Upper lobe of right lung (tissue), 1 donor: ENCODE measurements around the gene CLMN. TPM values are rescaled to one million over a fixed set of nuclear protein-coding genes. Genes with fewer than 3 reads are reported as not detected.
A peak's percentile ranks its signal among the peaks of the same experiment; 100 is the strongest.

Experiments used
- ATAC-seq: fragments of 200-7000 bp; cut with Tn5 transposase; one replicate; pipeline ENCODE4 v1.9.1; 2020; ENCODE audit warnings: mild to moderate bottlenecking, moderate library complexity
- DNase-seq: peaks from one replicate; pipeline ENCODE4 v3.0.0-alpha.2; 2020
- H3K27ac ChIP-seq: fragments of 200-600 bp; one replicate; pipeline ENCODE4 v1.8.0; 2022
- H3K27me3 ChIP-seq: fragments of 200-600 bp; one replicate; pipeline ENCODE4 v1.8.0; 2022; ENCODE audit warnings: mild to moderate bottlenecking
- H3K36me3 ChIP-seq: fragments of 200-600 bp; one replicate; pipeline ENCODE4 v1.8.0; 2022
- H3K4me1 ChIP-seq: fragments of 200-600 bp; one replicate; pipeline ENCODE4 v1.8.0; 2022
- H3K4me3 ChIP-seq: fragments of 200-600 bp; one replicate; pipeline ENCODE4 v1.8.0; 2022; ENCODE audit warnings: mild to moderate bottlenecking
- H3K9me3 ChIP-seq: fragments of 200-600 bp; one replicate; pipeline ENCODE4 v1.8.0; 2022
- CTCF ChIP-seq: fragments of 200-600 bp; IDR thresholded peaks from one replicate; pipeline ENCODE4 v1.8.0; 2022; ENCODE audit warnings: antibody characterized with exemption
- intact Hi-C: fragments of 100-400 bp; cut with DNase I; formaldehyde crosslinking; loops from one replicate; pipeline ENCODE4 v1.11.0; 2022
- total RNA-seq: library from RNA; stranded (reverse); fragmentation: NEBNext Ultra II Directional; extraction: Animal tissue kit (Norgen Biotek cat#: 25700); gene quantifications from one replicate; pipeline ENCODE4 v1.2.1, GENCODE V29; 2021
- donor health status: DM: no; HTN: yes; CAD: no; lungs with severe emphysema.

CLMN gene
- total RNA-seq, 1 donor from 2014 or later: 19.3 TPM

- no peak overlapping the region for H3K27ac ChIP-seq
- H3K4me3 ChIP-seq: no peak overlapping the region
- no peaks in the 10 kb centered on the region for H3K27me3 ChIP-seq
- H3K36me3 ChIP-seq: no peaks in the 10 kb centered on the region
- intact Hi-C loops: no loop called here
- H3K4me1 ChIP-seq: peaks cover 9% of the 10 kb centered on the region
- TF ChIP-seq CTCF: no peak
- ATAC-seq: no peak
- no peaks in the 10 kb centered on the region for H3K9me3 ChIP-seq
- DNase-seq: no peak
Observed at GRCh38 chr14:95295600-95296376, 23.9 kb downstream of the CLMN start.

- Histone ChIP-seq H3K36me3 (no peaks in the 10 kb centered on the region), H3K4me3 (no peak overlapping the region), H3K4me1 (peaks cover 10% of the 10 kb centered on the region), H3K27me3 (no peaks in the 10 kb centered on the region), H3K27ac (no peak overlapping the region), H3K9me3 (no peaks in the 10 kb centered on the region)
- intact Hi-C loops: no loop called here
- no peak for TF ChIP-seq CTCF
- ATAC-seq (peak; percentile 59), DNase-seq (no peak)
Observed at GRCh38 chr14:95294834-95295599, 24.7 kb downstream of the CLMN start.

DNA sequence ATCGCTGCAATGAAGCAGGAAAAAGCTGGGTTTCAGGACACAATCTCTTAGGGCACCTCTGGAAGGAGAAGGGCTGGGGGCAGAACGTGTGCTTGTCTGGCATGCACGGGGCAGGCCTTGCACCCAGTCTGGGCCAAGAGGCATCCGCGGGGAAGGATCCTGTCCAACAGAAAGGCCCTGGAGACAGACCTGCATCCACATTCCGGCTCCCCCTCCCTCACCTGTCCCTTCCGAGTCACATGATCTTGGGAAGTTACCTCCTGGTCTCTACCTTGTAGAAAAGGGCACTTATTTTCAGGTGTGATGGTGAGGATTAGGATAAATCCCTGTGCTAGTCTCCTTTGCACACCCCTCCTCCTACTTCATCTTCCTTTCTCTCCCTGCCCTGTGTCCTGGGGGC lies 25.4 kb downstream of the CLMN start:
- no peak for TF ChIP-seq CTCF
- ATAC-seq (no peak), DNase-seq (no peak)
- intact Hi-C loops: no loop called here
- Histone ChIP-seq H3K27me3 (no peaks in the 10 kb centered on the region), H3K36me3 (no peaks in the 10 kb centered on the region), H3K4me3 (no peak overlapping the region), H3K27ac (no peak overlapping the region), H3K4me1 (peaks cover 10% of the 10 kb centered on the region), H3K9me3 (no peaks in the 10 kb centered on the region)

GRCh38 chr14:95293449-95293848 lies 26.3 kb downstream of the CLMN start:
- Histone ChIP-seq H3K27ac (no peak overlapping the region), H3K4me1 (peaks cover 10% of the 10 kb centered on the region), H3K27me3 (no peaks in the 10 kb centered on the region), H3K36me3 (no peaks in the 10 kb centered on the region), H3K4me3 (no peak overlapping the region), H3K9me3 (no peaks in the 10 kb centered on the region)
- no peak for DNase-seq
- ATAC-seq: no peak
- no peak for TF ChIP-seq CTCF
- intact Hi-C loops: no loop called here

- Histone ChIP-seq H3K36me3 (no peaks in the 10 kb centered on the region), H3K27ac (no peak overlapping the region), H3K4me3 (no peak overlapping the region), H3K27me3 (no peaks in the 10 kb centered on the region), H3K9me3 (no peaks in the 10 kb centered on the region), H3K4me1 (peaks cover 10% of the 10 kb centered on the region)
- DNase-seq: no peak
- intact Hi-C loops: no loop called here
- no peak for ATAC-seq
- no peak for TF ChIP-seq CTCF
Observed at GRCh38 chr14:95292660-95293425, 26.9 kb downstream of the CLMN start.
